HG02763 (cell line): ENCODE data around the gene TADA1.
A peak's percentile ranks its signal among the peaks of the same experiment; 100 is the strongest.
"Not testable (repeated sequence)": the region's sequence is repeated elsewhere in the genome, so short reads cannot be mapped to it uniquely, and the experiment has no call there.

Source experiments
- ATAC-seq: cut with Tn5 transposase; IDR thresholded peaks from one replicate; pipeline ENCODE4 v1.9.1; 2021; ENCODE audit warnings: mild to moderate bottlenecking, moderate library complexity; ENCODE audit not compliant: unreplicated experiment

TADA1 gene

DNA sequence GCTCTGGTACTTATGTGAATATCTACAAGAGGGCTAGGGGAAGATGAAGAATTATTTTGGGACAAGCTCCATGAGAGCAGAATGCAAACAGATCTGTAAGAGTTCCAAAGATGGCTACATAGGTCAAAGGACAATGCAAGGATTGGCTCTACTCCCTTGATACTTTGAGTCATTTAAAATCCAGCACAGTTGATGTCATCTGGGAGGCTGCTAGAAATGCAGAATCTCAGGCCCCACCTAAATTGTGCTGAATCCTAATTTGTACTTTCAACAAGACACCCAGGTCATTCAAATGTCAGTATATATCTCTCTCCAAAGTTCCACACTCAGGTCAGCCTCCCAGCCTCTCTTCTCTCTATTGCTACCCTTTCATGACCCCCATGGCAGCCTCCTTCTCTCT, 23.7 kb upstream of the TADA1 start:
- ATAC-seq = no peak

DNA sequence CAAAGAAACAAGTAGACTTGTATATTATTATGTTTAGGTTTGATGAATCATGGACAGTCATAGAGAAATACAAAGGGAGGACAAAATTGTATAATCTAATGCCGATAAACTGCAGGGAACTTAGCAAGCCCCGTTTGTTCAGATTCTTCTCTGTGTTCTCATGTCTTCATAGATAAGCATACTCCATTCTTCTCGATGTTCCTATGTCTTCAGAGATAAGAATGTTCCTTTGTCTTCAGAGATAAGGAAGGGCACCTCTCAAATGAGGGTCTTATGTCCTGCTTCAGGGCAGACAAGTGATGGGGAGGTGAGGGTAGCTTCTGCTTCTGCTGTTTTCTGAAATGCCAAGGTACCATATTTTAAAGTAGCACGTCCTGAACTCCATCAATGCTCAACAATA, 19.7 kb upstream of the TADA1 start:
- ATAC-seq = no peak

- ATAC-seq = no peak
These were observed 13.7 kb upstream of the TADA1 start for GRCh38 chr1:166889776-166890175.

GRCh38 chr1:166888373-166889111, 12.5 kb upstream of the TADA1 start:
- no peak for ATAC-seq

DNA sequence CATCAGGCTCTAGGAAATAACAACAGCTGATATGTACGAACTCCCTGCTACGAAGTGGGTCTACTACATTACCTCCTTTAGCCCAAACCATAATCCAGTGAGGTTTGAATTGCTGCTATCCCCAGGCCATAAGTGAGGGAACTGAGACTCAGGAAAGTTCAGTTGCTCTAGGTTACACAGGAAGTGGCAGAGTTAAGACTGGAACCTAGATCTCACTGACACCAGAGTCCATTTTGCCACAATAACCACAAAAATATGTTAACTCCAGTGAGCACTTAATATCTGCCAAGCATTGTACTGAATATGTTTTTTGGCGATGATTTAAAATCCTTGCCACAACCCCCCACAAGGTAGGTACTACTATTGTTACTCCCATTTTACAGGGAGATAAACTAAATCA, 8.9 kb upstream of the TADA1 start:
- no peak for ATAC-seq

DNA sequence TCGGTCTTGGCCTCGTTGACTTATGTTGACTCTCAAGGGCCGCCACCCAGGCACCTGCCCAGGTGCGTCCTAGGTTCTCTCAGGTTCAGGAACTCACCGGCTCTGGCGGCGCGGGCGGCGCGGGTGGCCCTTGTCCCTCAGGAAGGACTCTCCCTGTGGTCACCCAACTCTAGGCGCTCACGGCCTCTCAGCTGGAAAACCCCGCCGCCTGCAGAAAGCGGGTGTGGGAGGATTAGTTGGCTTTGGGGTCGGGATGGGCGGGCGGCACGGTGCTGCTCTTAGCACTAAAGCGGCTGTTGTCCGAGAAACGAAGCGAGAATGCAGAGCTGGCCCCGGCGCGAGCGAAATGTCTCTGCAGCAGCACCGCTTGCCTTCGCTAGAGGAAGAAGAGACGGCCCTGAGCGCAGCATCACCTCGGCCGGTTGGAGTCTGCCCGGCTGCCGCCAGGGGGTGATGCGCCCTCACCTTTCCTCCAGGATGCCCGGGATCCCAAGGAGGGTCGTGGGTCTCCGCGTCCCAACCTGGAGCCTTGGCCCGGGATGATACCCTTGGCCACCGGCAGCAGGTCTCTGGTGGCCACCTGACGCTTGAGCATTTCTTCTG, 8.1 kb upstream of the TADA1 start:
- ATAC-seq = no peak

DNA sequence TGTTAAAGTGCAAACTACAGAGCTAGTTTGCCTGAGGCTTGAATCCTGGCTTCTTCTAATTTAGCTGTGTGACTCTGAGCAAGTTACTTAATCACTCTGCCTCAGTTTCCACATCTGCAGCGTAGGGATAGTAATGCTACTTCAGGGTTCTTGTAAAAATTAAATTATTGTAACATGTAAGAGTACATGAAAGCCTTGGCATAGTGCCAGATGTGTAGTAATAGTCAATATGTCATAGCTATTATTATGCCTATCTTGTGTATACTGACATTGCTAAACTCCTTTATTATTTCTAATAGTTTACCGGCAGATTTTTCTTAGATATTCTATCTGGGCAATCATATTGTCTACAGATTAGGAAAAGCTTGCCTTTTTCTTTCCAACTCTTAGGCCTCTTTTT, 6.8 kb upstream of the TADA1 start:
- no peak for ATAC-seq

GRCh38 chr1:166878173-166878917, 2.3 kb upstream of the TADA1 start:
- ATAC-seq = not testable (repeated sequence)

GRCh38 chr1:166876540-166876838, 425 bp upstream of the TADA1 start:
- peak; percentile 1 for ATAC-seq

DNA sequence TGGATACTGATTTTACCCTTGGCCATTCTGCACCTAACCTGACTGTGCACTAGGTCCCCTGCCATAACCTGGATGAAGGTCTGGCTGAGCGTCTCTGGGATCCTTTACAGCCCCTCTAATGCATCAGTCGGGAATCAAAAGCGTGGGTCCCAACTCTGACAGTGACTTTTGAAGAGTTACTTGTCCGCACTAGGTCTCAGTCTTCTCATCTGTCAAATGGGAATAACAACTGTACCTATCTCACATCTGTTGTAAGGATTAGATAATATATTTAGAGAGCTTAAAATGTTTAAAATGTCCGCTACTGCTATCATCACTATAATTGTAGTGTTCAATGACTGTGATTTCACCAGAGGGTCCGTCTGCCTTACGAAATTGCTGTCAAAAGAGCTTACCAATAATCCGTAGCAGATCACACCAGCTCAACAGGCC, 746 bp downstream of the TADA1 start:
- no peak for ATAC-seq

- ATAC-seq = no peak
These were observed 1.6 kb downstream of the TADA1 start for GRCh38 chr1:166874464-166874863.

GRCh38 chr1:166870584-166870983, 5.5 kb downstream of the TADA1 start:
- no peak for ATAC-seq

GRCh38 chr1:166869318-166870099, 6.6 kb downstream of the TADA1 start:
- ATAC-seq = no peak

GRCh38 chr1:166868639-166869038, 7.4 kb downstream of the TADA1 start:
- no peak for ATAC-seq

DNA sequence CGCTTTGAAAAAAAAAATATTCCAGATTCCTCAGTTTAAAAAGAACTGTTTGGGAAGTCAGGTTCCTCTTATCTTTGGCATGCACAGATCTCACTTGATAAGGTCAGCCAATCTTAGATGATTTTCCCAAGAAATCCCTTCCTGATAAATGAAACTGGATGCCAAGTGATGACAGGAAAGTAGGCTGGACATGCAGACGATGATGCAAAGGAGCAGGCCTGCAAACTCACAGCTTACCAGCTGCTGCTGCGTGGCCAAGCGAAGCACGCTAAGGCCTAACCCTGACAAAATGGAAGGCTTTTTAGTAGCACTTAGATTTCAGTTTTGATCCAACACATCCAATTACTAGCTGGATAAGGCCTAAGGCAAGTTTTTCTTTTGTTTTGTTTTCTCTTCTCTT, 10.1 kb downstream of the TADA1 start:
- ATAC-seq = no peak

- ATAC-seq = no peak
These were observed 16.5 kb downstream of the TADA1 start for GRCh38 chr1:166859597-166859996.

- ATAC-seq = no peak
These were observed 17.2 kb downstream of the TADA1 start for GRCh38 chr1:166858726-166859419.

- ATAC-seq = no peak
These were observed 18.1 kb downstream of the TADA1 start for GRCh38 chr1:166857995-166858394.

DNA sequence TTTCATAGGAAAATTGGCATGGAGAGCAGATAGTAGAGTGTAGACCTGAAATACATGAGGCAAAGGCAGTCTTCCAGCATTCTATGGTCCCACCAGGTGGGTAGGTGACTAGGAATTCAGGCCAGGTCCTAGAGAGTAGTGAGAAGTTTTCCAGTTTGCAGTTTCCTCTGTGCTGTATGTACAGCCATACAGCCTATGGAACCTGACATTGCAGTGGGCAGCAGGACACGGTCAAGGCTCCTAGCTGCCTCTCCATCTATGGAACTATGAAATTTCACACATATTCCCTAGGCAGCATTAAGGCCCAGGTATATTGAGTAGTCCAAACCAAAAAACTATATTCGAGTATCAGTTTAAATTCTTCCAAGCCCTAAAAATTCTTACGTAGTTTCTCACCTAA, 20.5 kb downstream of the TADA1 start:
- no peak for ATAC-seq

- ATAC-seq = no peak
These were observed 23.1 kb downstream of the TADA1 start for GRCh38 chr1:166852918-166853317.

GRCh38 chr1:166849135-166849534, 26.9 kb downstream of the TADA1 start:
- no peak for ATAC-seq
